GM19328 (cell line): ENCODE results near the gene NR2C2.

Source experiments
- ATAC-seq: cut with Tn5 transposase; IDR thresholded peaks from one replicate; pipeline ENCODE4 v1.9.1; 2021; ENCODE audit warnings: mild to moderate bottlenecking, moderate library complexity; ENCODE audit not compliant: unreplicated experiment

Gene NR2C2

DNA sequence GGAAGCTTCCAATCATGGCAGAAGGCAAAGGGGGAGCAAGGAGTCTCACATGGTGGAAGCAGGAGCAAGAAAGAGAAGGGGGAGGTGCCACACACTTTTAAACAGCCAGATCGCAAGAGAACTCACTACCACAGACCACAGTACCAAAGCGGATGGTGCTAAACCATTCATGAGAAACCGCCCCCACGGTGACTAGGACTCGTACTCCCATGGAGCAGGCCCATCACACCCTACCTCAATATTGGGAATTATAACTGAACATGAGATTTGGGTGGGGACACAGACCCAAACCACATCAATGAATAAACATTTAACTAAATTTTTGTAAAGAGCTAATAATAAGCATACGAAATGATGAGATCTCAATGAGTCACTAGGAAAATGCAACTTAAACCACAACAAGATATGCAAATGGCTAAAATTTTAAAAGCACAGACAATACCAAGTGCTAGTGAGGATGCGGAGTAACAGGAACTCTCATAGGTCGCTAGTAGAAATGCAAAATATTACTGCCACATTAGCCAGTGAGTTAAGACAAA, 107.7 kb downstream of the NR2C2 start:
- peak; percentile 37 for ATAC-seq

DNA sequence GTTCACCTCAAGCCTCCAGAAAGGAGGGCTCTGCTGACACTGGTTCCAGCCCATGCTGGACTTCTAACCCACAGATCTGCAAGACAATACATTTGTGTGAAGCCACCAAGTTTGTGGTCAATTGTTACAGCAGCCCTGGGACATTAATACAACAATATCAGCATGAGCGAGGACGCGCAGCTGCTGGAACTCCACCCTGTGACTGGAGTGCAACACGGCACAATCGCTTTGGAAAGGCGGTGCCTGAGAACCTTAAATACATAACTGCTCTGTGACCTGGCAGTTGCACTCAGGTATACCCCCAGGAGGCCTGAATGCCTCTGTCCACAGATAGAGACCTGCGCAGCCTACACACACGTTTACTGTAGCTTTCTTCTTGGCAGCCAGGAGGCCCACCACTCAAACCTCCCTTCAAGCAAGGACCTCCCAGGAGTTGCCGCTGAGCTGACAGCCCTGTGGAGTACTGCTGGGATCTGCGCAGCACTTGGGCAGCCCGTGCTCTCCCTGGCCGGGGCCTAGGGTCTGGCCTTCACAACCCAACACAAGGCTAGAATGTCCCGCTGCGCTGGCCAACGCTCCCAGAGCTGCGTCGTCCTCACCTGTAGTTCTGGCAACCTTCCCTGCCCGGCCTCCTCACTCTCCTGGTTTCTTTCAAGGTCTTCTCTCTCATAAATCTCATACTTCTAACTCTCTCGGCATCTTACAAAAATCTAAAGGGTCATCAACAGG, 109.5 kb downstream of the NR2C2 start:
- ATAC-seq = no peak

DNA sequence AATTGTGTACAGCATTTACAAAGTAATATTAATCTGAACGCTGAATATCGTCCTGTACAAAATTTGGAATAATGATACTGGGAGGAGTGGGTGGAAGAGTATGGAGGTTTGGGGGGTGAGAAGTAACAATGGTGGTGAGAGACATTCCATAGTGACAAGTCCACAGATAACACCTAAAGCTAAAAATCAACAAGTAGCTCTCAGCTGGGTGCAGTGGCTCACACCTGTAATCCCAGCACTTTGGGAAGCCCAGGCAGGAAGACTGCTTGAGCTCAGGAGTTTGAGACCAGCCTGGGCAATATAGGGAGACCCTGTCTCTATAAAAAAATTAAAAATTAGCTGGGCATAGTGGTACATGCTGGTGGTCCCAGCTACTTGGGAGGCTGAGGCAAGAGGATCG, 112.6 kb downstream of the NR2C2 start:
- no peak for ATAC-seq

DNA sequence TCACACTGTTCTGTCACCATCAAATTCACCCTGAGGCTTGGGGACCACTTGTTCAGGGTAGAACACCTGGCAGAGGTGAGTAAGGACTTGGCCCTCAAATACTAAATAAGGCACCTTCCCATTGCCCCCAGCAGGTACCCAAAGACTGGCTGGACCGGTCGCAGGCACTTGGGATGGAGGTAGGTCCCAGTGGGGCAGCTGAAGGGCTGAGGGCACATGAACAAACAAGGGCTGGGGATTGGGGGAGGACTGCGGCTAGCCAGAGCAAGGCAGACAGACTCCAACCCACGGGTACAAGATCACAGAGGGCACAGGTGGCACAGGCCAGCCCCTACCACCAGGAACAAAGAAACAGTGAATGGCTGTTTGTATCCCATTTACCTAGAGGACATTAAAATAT, 115.9 kb downstream of the NR2C2 start:
- no peak for ATAC-seq

DNA sequence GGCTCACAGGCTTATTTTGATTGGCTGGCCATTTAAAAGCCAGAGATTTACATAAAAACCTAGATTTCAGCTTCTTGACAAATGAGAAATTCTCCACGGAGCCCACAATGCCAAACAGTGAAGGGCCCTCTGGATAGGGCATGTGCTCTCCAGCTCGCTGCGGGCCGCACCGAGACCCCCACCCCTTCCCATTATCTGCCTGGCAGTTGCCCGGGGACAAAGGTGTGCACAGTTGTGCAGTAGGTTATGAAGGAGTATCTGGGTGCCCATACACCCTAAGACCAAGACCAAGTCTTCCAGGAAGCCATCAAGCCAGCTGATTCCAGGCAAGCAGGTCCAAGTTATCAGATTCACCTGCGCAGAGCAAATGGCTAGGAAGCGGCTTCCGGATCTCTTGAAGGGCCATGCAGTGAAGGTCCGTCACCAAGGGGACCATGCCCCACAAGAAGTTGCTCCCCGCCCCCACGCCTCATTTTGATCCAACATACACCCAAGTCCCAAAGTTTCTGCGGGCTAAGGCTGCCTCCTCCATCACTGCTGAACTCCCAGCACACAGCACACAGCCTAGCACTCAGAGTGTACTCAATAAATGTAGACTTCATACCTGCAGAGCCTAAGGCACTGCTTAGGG, 116.4 kb downstream of the NR2C2 start:
- no peak for ATAC-seq

DNA sequence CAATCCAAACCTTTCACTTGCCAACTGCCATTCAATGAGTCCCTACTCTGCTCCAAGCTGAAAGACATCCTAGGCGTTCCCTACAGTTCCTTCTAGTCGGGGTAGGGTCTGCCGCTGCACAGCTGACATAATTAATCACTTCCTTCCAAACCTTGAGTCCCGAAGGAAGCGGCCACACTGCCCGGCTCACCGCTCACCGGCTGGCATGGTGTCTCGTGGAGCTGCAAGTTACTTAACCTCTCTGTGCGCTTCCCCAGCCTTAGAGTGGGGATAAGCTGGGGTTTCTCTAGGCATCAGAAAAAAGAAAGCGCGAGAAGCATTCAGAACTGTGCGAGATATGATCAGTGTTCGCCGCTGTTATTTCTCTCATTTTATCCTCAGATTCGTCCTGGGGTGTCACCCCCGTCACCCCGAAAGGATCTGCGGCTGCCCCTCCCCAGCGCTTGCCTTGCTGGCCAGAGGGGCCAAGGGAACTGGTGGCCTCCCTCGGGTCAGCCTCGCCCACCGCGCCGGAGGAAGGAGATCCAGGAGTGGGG, 117.0 kb downstream of the NR2C2 start:
- ATAC-seq = peak; percentile 15

DNA sequence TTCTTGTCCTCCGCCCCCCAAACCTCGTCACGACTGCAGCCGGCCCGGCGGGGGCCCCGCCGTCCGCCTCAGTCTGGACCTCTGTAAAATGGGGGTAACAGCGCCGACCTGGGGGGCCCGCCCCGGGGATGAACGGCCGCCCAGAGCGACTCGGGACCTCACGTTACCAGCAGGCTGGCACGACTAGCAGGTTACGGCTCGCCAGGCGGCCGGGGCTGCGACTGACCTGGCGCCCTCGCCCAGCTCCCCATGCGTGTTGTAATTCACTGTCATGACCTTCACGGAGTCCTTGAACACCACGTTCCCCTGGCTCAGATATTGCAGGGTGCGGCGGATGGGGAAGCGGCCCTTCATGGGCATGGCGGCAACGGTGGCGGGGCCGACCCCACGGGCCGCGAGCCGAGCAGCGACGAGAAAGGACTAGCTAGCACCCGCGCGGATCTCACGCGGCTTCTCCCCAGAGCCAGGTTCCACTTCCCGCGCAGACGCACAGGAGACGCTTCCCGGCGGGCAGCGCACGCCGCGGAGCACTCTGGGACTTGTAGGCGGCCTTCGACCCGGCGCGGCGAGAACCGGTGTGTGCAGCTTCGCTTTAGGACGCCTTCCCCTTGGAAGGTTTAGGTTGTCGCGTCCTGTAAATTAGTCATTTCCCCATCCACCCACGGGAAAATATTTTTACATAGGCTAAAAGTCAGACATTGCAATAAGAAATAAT, 117.6 kb downstream of the NR2C2 start, which contains the start of gene MRPS25:
Gene MRPS25 (minus strand): TSS at position 481 of the 715 bp plus-strand sequence. CDS start 121 bp downstream, at position 360.
- ATAC-seq = peak; percentile 91

DNA sequence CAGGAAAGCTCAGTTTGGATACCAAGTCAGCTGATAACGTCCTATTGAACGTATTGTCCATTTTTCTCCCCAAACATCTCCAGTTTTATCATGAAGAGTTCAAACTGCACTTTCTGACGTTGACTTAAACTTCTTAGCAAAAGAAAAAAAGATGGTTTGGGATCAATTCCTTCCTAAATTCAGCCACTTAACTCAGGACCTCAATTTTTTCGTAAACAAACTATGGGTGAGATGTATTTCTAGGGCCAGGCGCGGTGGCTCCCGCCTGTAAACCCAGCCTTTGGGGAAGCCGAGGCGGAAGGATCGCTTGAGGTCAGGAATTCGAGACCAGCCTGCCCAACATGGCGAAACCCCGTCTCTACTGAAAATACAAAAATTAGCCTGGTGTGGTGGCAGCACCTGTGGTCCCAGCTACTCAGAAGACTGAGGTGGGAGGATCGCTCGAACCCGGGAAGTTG, 118.2 kb downstream of the NR2C2 start:
- ATAC-seq = no peak

DNA sequence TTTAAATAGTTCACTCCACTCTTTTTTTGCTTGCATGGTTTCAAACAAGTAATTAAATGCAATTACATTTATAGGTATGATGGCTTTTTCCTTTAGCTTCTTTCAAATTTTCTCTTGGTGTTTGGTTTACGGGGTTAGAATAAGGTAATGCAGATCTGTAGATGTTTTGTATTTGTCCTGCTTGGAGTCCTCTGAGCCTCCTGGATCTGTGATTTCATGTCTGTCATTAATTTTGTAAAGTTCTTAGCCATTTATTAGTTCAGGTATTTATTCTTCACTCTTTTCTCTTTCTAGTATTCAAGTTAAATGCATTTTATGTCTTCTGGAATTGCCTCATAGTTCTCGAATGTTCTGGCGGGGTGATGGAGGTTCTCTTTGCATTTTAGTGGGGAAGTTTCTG, 119.1 kb downstream of the NR2C2 start:
- ATAC-seq = no peak

DNA sequence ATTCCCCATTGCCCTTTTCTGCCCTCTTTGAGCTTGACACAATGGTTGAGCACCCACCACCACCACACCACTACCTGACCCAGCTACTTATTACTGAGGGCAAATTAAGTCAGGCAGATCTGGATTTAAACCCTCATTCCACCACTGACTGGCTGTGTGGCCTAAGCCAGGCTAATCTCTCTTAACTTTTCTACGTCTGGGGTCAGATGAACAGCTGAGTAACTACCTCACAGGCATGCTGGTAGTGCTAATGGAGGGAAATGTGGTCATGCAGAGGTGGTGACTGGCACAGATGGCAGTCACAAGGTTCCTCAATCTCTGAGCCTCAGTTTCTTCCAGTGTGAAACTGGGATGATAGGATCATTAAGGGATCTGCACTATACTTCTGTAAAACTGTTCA, 122.1 kb downstream of the NR2C2 start:
- no peak for ATAC-seq

DNA sequence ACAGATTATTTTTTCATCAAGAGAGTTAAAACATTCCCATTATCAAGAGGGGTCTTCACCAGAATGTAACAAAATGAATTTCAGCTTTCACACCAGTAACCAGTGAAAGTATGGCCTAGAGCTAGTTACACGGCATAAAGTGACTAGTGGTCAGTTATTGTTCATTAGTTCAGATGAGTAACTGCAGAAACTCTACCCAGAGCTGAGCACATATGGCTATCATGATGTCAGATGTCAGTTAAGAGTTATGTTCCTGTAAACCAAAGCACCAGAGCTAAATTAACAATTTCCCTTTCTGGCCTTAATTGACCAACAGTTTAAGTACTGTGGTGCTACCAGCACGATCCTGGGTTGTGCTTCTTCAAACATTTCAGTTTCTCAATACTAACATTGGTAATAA, 124.3 kb downstream of the NR2C2 start:
- no peak for ATAC-seq

DNA sequence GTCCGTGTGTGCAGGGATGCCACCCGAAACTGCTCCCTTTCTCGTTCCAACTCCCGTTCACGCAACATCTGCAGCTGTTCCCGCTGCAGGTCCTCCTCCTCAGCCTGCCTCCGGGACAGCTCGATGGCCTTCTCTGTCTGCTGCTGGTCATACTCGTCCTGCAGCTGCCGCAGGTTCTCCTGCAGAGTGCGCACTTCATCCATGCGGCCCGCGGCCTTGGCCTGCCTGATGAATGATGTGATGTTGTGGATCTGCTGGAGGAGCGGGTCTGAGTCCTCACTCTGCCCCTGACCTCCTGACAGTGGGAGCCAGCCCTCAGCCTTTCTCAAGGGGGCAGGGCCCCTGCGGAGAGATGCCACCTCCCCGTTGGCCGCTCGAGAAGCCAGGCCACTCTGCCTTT, 127.1 kb downstream of the NR2C2 start:
- ATAC-seq = no peak

DNA sequence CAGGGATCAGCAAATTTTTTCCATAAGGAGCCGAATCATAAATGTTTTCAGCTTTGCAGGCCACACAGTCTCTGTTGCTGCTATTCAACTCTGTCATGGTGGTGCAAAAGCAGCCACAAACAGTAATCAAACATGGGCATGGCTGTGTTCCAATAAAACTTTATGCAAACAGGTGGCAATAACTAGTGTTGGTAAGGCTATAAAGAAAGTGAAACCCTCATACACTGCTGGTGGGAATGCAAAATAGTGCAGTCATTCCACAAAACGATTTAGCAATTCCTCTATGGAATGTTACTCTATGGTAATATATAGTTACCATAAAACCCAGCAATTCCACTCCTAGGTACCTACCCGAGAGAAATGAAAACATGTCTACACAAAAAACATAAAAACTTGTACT, 131.7 kb downstream of the NR2C2 start:
- no peak for ATAC-seq

DNA sequence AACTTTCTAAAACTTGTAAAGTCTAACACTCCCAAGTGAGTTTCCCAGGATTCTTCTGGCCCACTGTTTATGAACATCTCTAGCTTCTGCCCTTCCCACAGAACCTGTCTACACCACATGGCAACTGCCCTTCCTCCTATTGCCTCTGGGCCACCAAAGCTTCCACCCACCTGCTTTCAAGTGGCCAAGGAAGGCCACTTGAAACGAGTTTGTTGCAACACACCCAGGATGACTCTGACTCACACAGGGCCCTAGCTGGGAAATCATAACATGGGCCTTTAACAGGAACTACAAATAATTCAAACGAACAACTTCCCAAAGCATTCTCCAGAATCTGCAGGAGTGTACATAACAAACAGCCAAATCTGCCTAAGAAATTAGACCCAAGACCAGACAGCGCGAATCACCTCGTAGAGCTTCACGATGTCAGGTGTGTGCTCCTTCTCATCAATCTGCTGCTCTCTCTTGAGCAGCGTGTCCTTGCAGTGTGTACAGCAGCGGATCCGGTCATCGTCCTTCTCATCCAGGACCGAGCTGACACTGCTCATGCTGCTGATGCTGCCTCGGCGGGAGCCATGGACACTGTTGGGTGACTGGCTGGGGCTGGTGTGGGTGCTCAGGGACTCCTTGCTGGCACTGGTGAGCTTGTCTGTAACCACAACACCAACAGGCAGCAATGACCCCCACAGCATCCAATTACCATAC, 134.7 kb downstream of the NR2C2 start:
- no peak for ATAC-seq

DNA sequence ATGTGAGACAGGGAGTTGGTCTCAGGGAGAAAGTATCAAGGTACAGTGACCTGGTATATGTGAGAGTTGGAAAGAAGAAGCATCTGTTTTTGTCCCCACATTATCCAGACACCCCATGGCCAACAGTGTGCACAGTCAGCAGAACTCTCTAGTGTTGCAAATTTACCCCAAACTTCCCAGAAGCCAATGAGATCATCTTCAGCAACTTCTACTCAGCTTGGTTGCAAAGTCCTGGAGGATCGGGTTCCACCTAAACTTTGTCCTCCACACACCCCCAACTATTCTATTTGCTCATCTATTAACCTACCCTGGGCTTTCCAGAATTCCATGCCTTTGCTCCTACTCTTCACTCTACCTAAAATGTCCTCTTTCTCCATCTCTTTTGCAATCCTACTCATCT, 135.9 kb downstream of the NR2C2 start:
- no peak for ATAC-seq

DNA sequence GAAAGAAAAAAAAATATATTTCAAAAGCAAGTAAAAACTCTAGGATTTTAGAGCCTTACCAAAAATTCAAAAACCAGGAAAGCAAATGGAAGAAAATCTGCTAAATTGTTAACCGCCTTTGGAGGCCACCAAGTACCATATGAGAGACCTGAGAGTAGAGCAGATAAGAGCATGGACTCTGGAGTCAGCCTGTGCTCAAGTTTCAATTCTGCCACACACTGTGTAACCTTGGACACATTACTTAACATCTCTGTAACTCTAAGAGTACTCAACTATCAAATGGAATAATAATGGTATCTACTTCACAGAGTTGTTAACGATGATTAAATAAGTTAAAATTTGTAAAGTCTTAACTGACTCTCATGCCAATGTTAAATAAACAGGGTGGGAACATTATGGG, 138.9 kb downstream of the NR2C2 start:
- ATAC-seq = no peak

DNA sequence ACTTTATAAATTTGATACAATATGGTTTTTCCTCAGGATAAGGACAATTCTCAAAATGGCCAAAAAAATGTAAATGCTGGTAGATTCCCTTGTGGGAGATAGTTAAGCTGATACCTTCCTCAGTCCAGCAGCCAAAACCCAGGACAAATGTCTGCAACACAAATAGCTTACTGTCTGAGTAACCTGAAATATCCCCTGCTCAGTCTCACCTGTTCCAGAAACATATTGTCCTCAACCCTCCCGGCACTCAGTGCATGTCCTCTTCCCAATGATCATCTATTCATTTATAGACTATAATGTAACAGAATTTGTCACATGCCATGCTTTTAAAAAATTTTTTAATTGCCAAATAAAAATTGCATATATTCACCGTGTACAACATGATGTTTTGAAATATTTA, 139.3 kb downstream of the NR2C2 start:
- no peak for ATAC-seq

DNA sequence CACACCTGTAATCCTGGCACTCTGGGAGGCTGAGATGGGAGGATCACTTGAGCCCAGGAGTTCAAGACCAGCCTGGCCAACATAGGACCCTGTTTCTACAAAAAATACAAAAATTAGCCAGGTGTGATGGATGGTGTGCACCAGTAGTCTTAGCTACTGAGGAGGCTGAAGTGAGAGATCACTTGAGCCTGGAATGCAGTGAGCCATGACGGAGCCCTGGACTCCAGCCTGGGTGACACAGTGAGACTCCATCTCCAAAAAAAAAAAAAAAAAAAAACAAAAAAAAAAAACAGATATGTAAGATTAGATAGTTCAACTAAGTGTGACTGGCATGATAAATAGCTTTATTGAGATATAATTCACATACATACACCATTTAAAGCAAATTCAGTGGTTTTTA, 141.8 kb downstream of the NR2C2 start:
- no peak for ATAC-seq

DNA sequence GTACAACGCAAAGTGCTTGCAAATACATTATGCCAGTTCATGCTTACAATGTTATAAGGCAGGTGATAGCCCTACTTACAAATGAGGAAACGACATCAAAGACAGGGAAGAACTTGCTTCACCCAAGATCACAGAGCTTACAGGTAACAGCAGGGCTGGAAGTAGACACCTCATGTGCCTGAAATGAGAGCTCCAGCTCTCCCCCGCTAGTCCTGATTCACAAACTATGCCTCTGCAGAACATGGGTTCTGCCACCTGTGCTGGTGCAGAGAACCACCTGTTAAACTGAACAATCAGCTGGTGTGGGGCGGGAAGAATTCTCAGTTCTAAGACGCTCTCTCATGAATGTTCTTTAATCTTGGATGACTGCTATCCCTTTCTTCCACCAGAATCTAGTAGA, 144.2 kb downstream of the NR2C2 start:
- no peak for ATAC-seq

DNA sequence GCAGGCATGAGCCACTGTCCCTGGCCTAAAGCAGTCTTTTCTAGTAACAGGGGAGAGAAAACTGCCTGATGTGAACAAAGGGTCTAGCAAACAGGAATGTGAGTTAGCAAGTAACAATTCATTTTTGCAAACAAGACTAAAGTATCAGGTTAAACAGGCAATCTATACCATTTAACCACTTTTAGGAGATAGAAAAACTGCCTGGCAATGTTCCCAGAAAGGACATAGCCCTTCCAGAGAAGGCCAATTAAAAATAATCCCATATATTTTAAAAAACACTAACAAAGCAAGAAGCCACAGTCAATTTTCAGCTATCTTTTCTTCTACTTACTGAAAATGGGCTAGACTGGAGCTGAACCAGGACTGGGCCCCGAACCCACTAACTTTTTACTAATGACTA, 145.3 kb downstream of the NR2C2 start:
- ATAC-seq = no peak
